K562 (cell line): Measurements from ENCODE around the gene CLCA2. TPM values are rescaled to one million over a fixed set of nuclear protein-coding genes. Genes with fewer than 3 reads are reported as not detected.
A peak's percentile ranks its signal among the peaks of the same experiment; 100 is the strongest.

Experiments
- CBX3 ChIP-seq, 2 experiments: IDR thresholded peaks; 1 replicate in 1 of 2; 2 replicates in 1 of 2; pipeline ENCODE4 v1.6.1; 2012; ENCODE audit warnings: inconsistent platforms in 2 of 2, low read length in 2 of 2, borderline replicate concordance in 1 of 2, control low read depth in 1 of 2
- FOXK2 ChIP-seq, 2 experiments: fragments of 450-650 bp; IDR thresholded peaks in 1 of 2; conservative IDR thresholded peaks in 1 of 2; 2 replicates each; pipeline ENCODE4 v1.6.1; 2016; ENCODE audit warnings: low read depth in 2 of 2, mild to moderate bottlenecking in 1 of 2
- KLF16 ChIP-seq: IDR thresholded peaks from 2 replicates; pipeline ENCODE4 v1.6.1; 2016; ENCODE audit warnings: antibody characterized with exemption
- NR4A1 ChIP-seq, 2 experiments: fragments of 250-450 bp in 1 of 2; fragments of 450-650 bp in 1 of 2; sonication (Bioruptor Pico) in 1 of 2; IDR thresholded peaks; 2 replicates each; pipeline versions ENCODE4 v1.4.0 to v1.6.1; 2016 to 2020; ENCODE audit warnings: mild to moderate bottlenecking in 2 of 2, missing compliant biosample characterization in 1 of 2, missing genetic modification characterization in 1 of 2, moderate library complexity in 1 of 2
- RAD51 ChIP-seq: fragments of 450-650 bp; IDR thresholded peaks from 2 replicates; pipeline ENCODE4 v1.7.1; 2016; ENCODE audit warnings: low read depth, mild to moderate bottlenecking, borderline replicate concordance
- RBM22 ChIP-seq: fragments of 200-400 bp; formaldehyde crosslinking; IDR thresholded peaks from 2 replicates; pipeline ENCODE4 v1.6.1; 2018; ENCODE audit warnings: low read length, low read depth; ENCODE audit not compliant: poor library complexity, severe bottlenecking
- SIX5 ChIP-seq, 2 experiments: IDR thresholded peaks; 2 replicates each; pipeline ENCODE4 v1.6.1; 2011; ENCODE audit warnings: low read length in 2 of 2, borderline replicate concordance in 1 of 2, low read depth in 1 of 2, mild to moderate bottlenecking in 1 of 2, moderate library complexity in 1 of 2; ENCODE audit not compliant: insufficient read depth in 1 of 2
- TGIF2 ChIP-seq: sonication (generic); formaldehyde crosslinking; IDR thresholded peaks from 2 replicates; pipeline ENCODE4 v1.8.1; 2022; ENCODE audit warnings: mild to moderate bottlenecking, missing genetic modification reagents, moderate library complexity
- ZNF140 ChIP-seq: fragments of 250-450 bp; sonication (Bioruptor Pico); IDR thresholded peaks from 2 replicates; pipeline ENCODE4 v1.8.0; 2021; ENCODE audit warnings: moderate library complexity, mild to moderate bottlenecking, inconsistent platforms
- ZNF740 ChIP-seq, 3 experiments: fragments of 200-800 bp in 1 of 3; sonication (Bioruptor generic) in 1 of 3; sonication (generic) in 1 of 3; formaldehyde crosslinking in 1 of 3; IDR thresholded peaks; 2 replicates each; pipeline versions ENCODE4 v1.6.1 to v1.8.0; 2016 to 2022; ENCODE audit warnings: mild to moderate bottlenecking in 2 of 3, missing compliant biosample characterization in 2 of 3, missing genetic modification characterization in 2 of 3, missing genetic modification reagents in 1 of 3
- ZNF778 ChIP-seq: fragments of 450-650 bp; formaldehyde crosslinking; IDR thresholded peaks from 2 replicates; pipeline ENCODE4 v1.4.0; 2020; ENCODE audit warnings: mild to moderate bottlenecking, moderate library complexity
- polyA plus RNA-seq, 8 experiments: library from polyadenylated mRNA; depleted of rRNA in 4 of 8; stranded (reverse) in 5 of 8; unstranded in 3 of 8; fragments of >200 nt; fragmentation: Nextera tagmentation in 2 of 8; fragmentation: Illumina TruSeq in 1 of 8; extraction: Ambion mirVana in 2 of 8; extraction: Trizol in 1 of 8; gene quantifications; 2 replicates each; pipeline versions ENCODE4 v1.2.1 to v1.2.3, GENCODE V29; 2011 to 2014; ENCODE audit warnings: inconsistent platforms in 1 of 8, missing spikeins in 1 of 8
- total RNA-seq, 7 experiments: library from RNA; depleted of rRNA in 6 of 7; stranded (reverse); fragments of >200 nt in 6 of 7; fragmentation: Illumina TruSeq in 2 of 7; extraction: Trizol in 2 of 7; gene quantifications; 2 replicates each; pipeline versions ENCODE4 v1.2.1 to v1.2.3, GENCODE V29; 2011 to 2021; ENCODE audit warnings: low replicate concordance in 1 of 7
- TF ChIP-seq, protein P1 (sequence below), 2 experiments: IDR thresholded peaks; 2 replicates each; pipeline ENCODE4 v1.6.1; 2012; ENCODE audit warnings: improper control_type of control experiment in 2 of 2, low read depth in 2 of 2, low read length in 2 of 2, borderline replicate concordance in 1 of 2
- TF ChIP-seq, protein P2 (sequence below), 2 experiments: fragments of 150-350 bp in 1 of 2; IDR thresholded peaks; 2 replicates each; pipeline ENCODE4 v1.6.1; 2012 to 2016; ENCODE audit warnings: low read depth in 2 of 2, low read length in 2 of 2, mild to moderate bottlenecking in 1 of 2, moderate library complexity in 1 of 2
- TF ChIP-seq, protein P3 (sequence below): fragments of 200-800 bp; sonication (Bioruptor generic); IDR thresholded peaks from 2 replicates; pipeline ENCODE4 v1.6.1; 2017; ENCODE audit warnings: missing genetic modification characterization, missing compliant biosample characterization

The CLCA2 gene
- total and polyA plus RNA-seq, 9 of the 15 experiments (the other 6 are each of a cell fraction or from before 2014, with no cell fraction given), result 0.03 TPM; not detected in 8

DNA sequence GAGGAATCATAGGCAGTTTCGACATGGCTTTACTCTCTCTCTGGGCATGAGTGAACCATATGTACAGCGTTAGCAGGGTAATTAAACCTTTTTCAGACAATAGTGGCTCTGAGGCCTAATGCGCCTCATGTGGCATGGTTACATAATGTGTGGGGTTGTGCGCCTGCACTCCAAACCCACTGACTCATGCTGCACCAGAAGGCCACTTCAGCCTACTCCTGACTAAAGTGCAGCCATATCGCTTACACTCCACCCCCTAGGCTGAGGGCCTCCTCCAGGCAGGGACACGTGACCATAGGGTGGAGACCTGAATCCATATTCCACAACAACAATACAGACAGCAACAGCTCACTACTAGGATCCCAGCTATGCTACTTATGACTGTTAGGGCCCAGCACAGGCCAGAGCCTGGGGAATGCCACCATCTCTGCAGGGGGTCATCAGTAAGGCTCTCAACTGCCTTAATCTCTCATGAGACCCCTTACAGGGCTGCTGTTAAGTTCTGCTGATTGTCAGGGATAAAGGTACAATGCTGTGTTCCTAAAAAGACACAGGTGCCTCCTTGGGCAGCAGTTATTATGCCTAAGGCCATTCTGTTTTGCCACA is 14.5 kb upstream of the CLCA2 start (continued):
- TF ChIP-seq, protein P1, sequence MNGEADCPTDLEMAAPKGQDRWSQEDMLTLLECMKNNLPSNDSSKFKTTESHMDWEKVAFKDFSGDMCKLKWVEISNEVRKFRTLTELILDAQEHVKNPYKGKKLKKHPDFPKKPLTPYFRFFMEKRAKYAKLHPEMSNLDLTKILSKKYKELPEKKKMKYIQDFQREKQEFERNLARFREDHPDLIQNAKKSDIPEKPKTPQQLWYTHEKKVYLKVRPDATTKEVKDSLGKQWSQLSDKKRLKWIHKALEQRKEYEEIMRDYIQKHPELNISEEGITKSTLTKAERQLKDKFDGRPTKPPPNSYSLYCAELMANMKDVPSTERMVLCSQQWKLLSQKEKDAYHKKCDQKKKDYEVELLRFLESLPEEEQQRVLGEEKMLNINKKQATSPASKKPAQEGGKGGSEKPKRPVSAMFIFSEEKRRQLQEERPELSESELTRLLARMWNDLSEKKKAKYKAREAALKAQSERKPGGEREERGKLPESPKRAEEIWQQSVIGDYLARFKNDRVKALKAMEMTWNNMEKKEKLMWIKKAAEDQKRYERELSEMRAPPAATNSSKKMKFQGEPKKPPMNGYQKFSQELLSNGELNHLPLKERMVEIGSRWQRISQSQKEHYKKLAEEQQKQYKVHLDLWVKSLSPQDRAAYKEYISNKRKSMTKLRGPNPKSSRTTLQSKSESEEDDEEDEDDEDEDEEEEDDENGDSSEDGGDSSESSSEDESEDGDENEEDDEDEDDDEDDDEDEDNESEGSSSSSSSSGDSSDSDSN (IDR thresholded peaks at IDR 0.05; ENCODE audit: borderline replicate concordance in 1 of 2, low read depth in 2 of 2, low read length in 2 of 2), result no peak
- TF ChIP-seq TGIF2 (CRISPR knock-in tag), result no peak
- peak; percentile 91 for TF ChIP-seq RAD51
- TF ChIP-seq KLF16, result no peak
- no peak; a peak in 1 of 3 replicates for TF ChIP-seq CBX3 (IDR thresholded peaks at IDR 0.05; ENCODE audit: borderline replicate concordance in 1 of 2, low read length in 2 of 2)
- TF ChIP-seq ZNF740 (CRISPR knock-in tag; IDR thresholded peaks at IDR 0.05), result no peak
- TF ChIP-seq ZNF740 (tag; IDR thresholded peaks at IDR 0.05), result no peak
- TF ChIP-seq, protein P2, sequence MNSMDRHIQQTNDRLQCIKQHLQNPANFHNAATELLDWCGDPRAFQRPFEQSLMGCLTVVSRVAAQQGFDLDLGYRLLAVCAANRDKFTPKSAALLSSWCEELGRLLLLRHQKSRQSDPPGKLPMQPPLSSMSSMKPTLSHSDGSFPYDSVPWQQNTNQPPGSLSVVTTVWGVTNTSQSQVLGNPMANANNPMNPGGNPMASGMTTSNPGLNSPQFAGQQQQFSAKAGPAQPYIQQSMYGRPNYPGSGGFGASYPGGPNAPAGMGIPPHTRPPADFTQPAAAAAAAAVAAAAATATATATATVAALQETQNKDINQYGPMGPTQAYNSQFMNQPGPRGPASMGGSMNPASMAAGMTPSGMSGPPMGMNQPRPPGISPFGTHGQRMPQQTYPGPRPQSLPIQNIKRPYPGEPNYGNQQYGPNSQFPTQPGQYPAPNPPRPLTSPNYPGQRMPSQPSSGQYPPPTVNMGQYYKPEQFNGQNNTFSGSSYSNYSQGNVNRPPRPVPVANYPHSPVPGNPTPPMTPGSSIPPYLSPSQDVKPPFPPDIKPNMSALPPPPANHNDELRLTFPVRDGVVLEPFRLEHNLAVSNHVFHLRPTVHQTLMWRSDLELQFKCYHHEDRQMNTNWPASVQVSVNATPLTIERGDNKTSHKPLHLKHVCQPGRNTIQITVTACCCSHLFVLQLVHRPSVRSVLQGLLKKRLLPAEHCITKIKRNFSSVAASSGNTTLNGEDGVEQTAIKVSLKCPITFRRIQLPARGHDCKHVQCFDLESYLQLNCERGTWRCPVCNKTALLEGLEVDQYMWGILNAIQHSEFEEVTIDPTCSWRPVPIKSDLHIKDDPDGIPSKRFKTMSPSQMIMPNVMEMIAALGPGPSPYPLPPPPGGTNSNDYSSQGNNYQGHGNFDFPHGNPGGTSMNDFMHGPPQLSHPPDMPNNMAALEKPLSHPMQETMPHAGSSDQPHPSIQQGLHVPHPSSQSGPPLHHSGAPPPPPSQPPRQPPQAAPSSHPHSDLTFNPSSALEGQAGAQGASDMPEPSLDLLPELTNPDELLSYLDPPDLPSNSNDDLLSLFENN (IDR thresholded peaks at IDR 0.05; ENCODE audit: low read depth in 2 of 2, low read length in 2 of 2), result no peak
- TF ChIP-seq RBM22, result no peak
- TF ChIP-seq SIX5 (IDR thresholded peaks at IDR 0.05; ENCODE audit: borderline replicate concordance in 1 of 2, insufficient read depth in 1 of 2, low read depth in 1 of 2, low read length in 2 of 2), result no peak
- TF ChIP-seq, protein P3, sequence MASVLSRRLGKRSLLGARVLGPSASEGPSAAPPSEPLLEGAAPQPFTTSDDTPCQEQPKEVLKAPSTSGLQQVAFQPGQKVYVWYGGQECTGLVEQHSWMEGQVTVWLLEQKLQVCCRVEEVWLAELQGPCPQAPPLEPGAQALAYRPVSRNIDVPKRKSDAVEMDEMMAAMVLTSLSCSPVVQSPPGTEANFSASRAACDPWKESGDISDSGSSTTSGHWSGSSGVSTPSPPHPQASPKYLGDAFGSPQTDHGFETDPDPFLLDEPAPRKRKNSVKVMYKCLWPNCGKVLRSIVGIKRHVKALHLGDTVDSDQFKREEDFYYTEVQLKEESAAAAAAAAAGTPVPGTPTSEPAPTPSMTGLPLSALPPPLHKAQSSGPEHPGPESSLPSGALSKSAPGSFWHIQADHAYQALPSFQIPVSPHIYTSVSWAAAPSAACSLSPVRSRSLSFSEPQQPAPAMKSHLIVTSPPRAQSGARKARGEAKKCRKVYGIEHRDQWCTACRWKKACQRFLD (CRISPR knock-in tag), result peak; percentile 47; the same call in 1 of the 2 replicates
- 0 out of 4 replicates have a peak, but pooled peaks of 1 of the 2 experiments have one; percentile 31 for TF ChIP-seq FOXK2 (conservative IDR thresholded peaks at IDR 0.05 in 1 of 2, IDR thresholded peaks at IDR 0.05 in 1 of 2; ENCODE audit: low read depth in 2 of 2)
- no peak for TF ChIP-seq ZNF778 (CRISPR knock-in tag)
- TF ChIP-seq NR4A1 (CRISPR knock-in tag; IDR thresholded peaks at IDR 0.05), result no peak
- TF ChIP-seq NR4A1 (tag; IDR thresholded peaks at IDR 0.05), result peak; percentile 81
- no peak for TF ChIP-seq ZNF140
